H1 (cell line): ENCODE measurements around the gene LRBA. TPM values are rescaled to one million over a fixed set of nuclear protein-coding genes. Genes with fewer than 3 reads are reported as not detected.

ENCODE experiments used
- RNF2 ChIP-seq: fragments of 200-900, 300-1000 bp; sonication (generic); IDR thresholded peaks from 2 replicates; pipeline ENCODE4 v1.7.1; 2016; ENCODE audit warnings: borderline replicate concordance, low read depth, mild to moderate bottlenecking, antibody characterized with exemption, low read length; ENCODE audit not compliant: poor library complexity, severe bottlenecking; ENCODE audit errors: missing control alignments
- polyA plus RNA-seq, 7 experiments: library from polyadenylated mRNA; depleted of rRNA in 3 of 7; stranded (reverse) in 5 of 7; unstranded in 2 of 7; fragments of >200 nt in 5 of 7; fragments of 200-250 nt in 2 of 7; gene quantifications; 1 replicate in 5 of 7; 2 replicates in 1 of 7; 4 replicates in 1 of 7; pipeline versions ENCODE4 v1.2.1 to v1.2.3, GENCODE V29; 2011 to 2013; ENCODE audit warnings: missing spikeins in 2 of 7, mixed read lengths in 2 of 7
- total RNA-seq: library from RNA; stranded (reverse); fragmentation: NEBNext Ultra II Directional; extraction: Animal tissue kit (Norgen Biotek cat#: 25700); gene quantifications from 2 replicates; pipeline ENCODE4 v1.2.1, GENCODE V29; 2021

Gene LRBA
- total and polyA plus RNA-seq, 2 of the 8 experiments (the other 6 are each of a cell fraction or from before 2014, with no cell fraction given): 54.6 to 83.2 TPM

GRCh38 chr4:150461957-150462356 lies 553.1 kb downstream of the LRBA start (continued):
- no peak for TF ChIP-seq RNF2
